Measurements from ENCODE around the gene IBA57. TPM values are rescaled to one million over a fixed set of nuclear protein-coding genes. Genes with fewer than 3 reads are reported as not detected.
A peak's percentile ranks its signal among the peaks of the same experiment; 100 is the strongest.

Gene IBA57
- total RNA-seq, 2 experiments from 2014 or later = 9.7 to 10.8 TPM

DNA sequence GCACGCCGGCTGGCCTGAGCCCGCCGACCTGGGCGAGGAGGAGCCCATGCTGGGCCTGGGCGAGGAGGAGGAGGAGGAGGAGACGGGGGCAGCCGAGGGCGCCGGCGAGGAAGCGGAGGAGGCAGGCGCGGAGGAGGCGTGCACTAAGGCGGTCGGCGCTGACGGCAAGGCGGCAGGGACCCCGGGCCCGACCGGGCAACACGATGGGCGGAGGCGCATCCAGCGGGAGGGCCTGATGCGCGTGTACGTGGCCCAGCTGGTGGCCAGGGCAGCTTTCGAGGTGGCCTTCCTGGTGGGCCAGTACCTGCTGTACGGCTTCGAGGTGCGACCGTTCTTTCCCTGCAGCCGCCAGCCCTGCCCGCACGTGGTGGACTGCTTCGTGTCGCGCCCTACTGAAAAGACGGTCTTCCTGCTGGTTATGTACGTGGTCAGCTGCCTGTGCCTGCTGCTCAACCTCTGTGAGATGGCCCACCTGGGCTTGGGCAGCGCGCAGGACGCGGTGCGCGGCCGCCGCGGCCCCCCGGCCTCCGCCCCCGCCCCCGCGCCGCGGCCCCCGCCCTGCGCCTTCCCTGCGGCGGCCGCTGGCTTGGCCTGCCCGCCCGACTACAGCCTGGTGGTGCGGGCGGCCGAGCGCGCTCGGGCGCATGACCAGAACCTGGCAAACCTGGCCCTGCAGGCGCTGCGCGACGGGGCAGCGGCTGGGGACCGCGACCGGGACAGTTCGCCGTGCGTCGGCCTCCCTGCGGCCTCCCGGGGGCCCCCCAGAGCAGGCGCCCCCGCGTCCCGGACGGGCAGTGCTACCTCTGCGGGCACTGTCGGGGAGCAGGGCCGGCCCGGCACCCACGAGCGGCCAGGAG is 7.2 kb upstream of the IBA57 start:
- Mint-ChIP-seq H3K27ac (no peak overlapping the region), H3K4me1 (ENCODE audit: low read depth) (peaks cover 51% of the 10 kb centered on the region), H3K27me3 (no peaks in the 10 kb centered on the region), H3K9me3 (no peaks in the 10 kb centered on the region), H3K4me3 (no peak overlapping the region), H3K36me3 (ENCODE audit: low read depth) (no peaks in the 10 kb centered on the region)
- ChIA-PET CTCF (interaction anchor here (2.8 kb wide), 1 partner anchor 8 kb away, joined by 15 read pairs; the partner anchor contains the start of gene IBA57), POLR2A (interaction anchor here (1.0 kb wide), 1 partner anchor 16 kb away, joined by 3 read pairs; no protein-coding TSS in a partner anchor)
- intact Hi-C loops (cut with micrococcal nuclease) = no loop called here
- no peak for ATAC-seq
- no peak for TF ChIP-seq CTCF (IDR thresholded peaks at IDR 0.05)
- no peak for DNase-seq

GRCh38 chr1:228159008-228159665 is 6.5 kb upstream of the IBA57 start:
- H3K4me1 Mint-ChIP-seq (ENCODE audit: low read depth) = peaks cover 52% of the 10 kb centered on the region
- intact Hi-C loops (cut with micrococcal nuclease) = no loop called here
- POLR2A ChIA-PET = no interaction called here
- H3K36me3 Mint-ChIP-seq (ENCODE audit: low read depth) = peaks cover 1% of the 10 kb centered on the region
- no peaks in the 10 kb centered on the region for H3K27me3 Mint-ChIP-seq
- no peaks in the 10 kb centered on the region for H3K9me3 Mint-ChIP-seq
- H3K4me3 Mint-ChIP-seq = no peak overlapping the region
- no peak for TF ChIP-seq CTCF (IDR thresholded peaks at IDR 0.05)
- DNase-seq (no peak), ATAC-seq (no peak)
- no peak overlapping the region for H3K27ac Mint-ChIP-seq
- CTCF ChIA-PET = no interaction called here

GRCh38 chr1:228160201-228160761 is 5.3 kb upstream of the IBA57 start:
- TF ChIP-seq CTCF (IDR thresholded peaks at IDR 0.05) = no peak
- POLR2A ChIA-PET = no interaction called here
- peaks cover 48% of the 10 kb centered on the region for H3K4me1 Mint-ChIP-seq (ENCODE audit: low read depth)
- no peak for ATAC-seq
- no peaks in the 10 kb centered on the region for H3K27me3 Mint-ChIP-seq
- peaks cover 5% of the 10 kb centered on the region for H3K36me3 Mint-ChIP-seq (ENCODE audit: low read depth)
- CTCF ChIA-PET = no interaction called here
- no peak overlapping the region for H3K4me3 Mint-ChIP-seq
- DNase-seq = no peak
- H3K9me3 Mint-ChIP-seq = no peaks in the 10 kb centered on the region
- no peak overlapping the region for H3K27ac Mint-ChIP-seq
- intact Hi-C loops (cut with micrococcal nuclease) = no loop called here

DNA sequence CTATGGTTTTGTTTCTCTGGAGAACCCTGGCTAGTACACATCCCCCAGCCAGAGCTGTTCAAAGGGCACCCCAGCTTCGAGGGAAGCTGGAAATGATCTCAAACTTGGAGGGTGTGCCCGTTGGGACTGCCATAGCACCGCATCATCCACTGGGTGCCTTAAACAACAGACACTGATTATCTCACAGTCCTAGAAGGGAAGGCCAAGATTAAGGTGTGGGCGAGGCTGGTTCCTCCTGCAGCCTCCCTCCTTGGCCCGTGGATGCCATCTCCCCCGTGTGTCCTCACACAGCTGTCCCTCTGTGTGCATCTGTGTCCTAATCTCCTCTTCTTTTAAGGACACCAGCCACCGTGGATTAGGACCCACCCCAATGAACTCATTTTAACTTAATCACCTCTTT is 4.2 kb upstream of the IBA57 start:
- ChIA-PET CTCF (interaction anchor here (1.7 kb wide), 1 partner anchor 162 kb away, joined by 4 read pairs; no protein-coding TSS in a partner anchor), POLR2A (interaction anchor here (6.6 kb wide), 1 partner anchor 20 kb away, joined by 59 read pairs; the partner anchor contains the start of gene GUK1)
- H3K27ac Mint-ChIP-seq = peak overlapping the region; percentile 56
- H3K4me3 Mint-ChIP-seq = no peak overlapping the region
- TF ChIP-seq CTCF (IDR thresholded peaks at IDR 0.05) = no peak
- no peak for DNase-seq
- peaks cover 5% of the 10 kb centered on the region for H3K36me3 Mint-ChIP-seq (ENCODE audit: low read depth)
- no peaks in the 10 kb centered on the region for H3K9me3 Mint-ChIP-seq
- no peak for ATAC-seq
- peaks cover 37% of the 10 kb centered on the region for H3K4me1 Mint-ChIP-seq (ENCODE audit: low read depth)
- intact Hi-C loops (cut with micrococcal nuclease) = no loop called here
- H3K27me3 Mint-ChIP-seq = no peaks in the 10 kb centered on the region

All from activated CD8-positive, alpha-beta T cell treated with anti-CD3 and anti-CD28 coated beads for 36 hours (primary cell).